GM12878 (cell line): Measurements from ENCODE around the gene PIAS1. TPM values are rescaled to one million over a fixed set of nuclear protein-coding genes. Genes with fewer than 3 reads are reported as not detected.
A peak's percentile ranks its signal among the peaks of the same experiment; 100 is the strongest.

Source experiments
- ATF2 ChIP-seq: IDR thresholded peaks from 2 replicates; pipeline ENCODE4 v1.6.1; 2012; ENCODE audit warnings: low read length, inconsistent platforms
- BACH1 ChIP-seq: fragments of 450-650 bp; IDR thresholded peaks from 2 replicates; pipeline ENCODE4 v1.6.1; 2017; ENCODE audit warnings: mild to moderate bottlenecking, borderline replicate concordance
- CBX5 ChIP-seq: sonication (generic); IDR thresholded peaks from 2 replicates; pipeline ENCODE4 v1.6.1; 2016; ENCODE audit warnings: low read depth, moderate library complexity, mild to moderate bottlenecking, inconsistent platforms
- CHD4 ChIP-seq: fragments of 200-600 bp; sonication (generic); IDR thresholded peaks from 2 replicates; pipeline ENCODE4 v1.6.1; 2016; ENCODE audit warnings: mild to moderate bottlenecking
- CREB1 ChIP-seq: IDR thresholded peaks from 2 replicates; pipeline ENCODE4 v1.6.1; 2012; ENCODE audit warnings: low read depth, mild to moderate bottlenecking, inconsistent platforms
- ESRRA ChIP-seq: IDR thresholded peaks from 2 replicates; pipeline ENCODE4 v1.6.1; 2012; ENCODE audit warnings: mild to moderate bottlenecking, low read length, improper control_type of control experiment
- FOXK2 ChIP-seq: fragments of 450-650 bp; IDR thresholded peaks from 2 replicates; pipeline ENCODE4 v1.6.1; 2017; ENCODE audit warnings: mild to moderate bottlenecking, moderate library complexity
- GABPA ChIP-seq: IDR thresholded peaks from 2 replicates; pipeline ENCODE4 v1.6.1; 2014; ENCODE audit warnings: antibody characterized with exemption, low read depth, mild to moderate bottlenecking, inconsistent platforms
- JUND ChIP-seq: IDR thresholded peaks from 2 replicates; pipeline ENCODE4 v1.6.1; 2012; ENCODE audit warnings: low read depth, mild to moderate bottlenecking, low read length, improper control_type of control experiment, moderate library complexity
- PAX8 ChIP-seq: fragments of 450-650 bp; IDR thresholded peaks from 2 replicates; pipeline ENCODE4 v1.6.1; 2017; ENCODE audit warnings: mild to moderate bottlenecking, moderate library complexity
- RBBP5 ChIP-seq: fragments of 200-600 bp; sonication (generic); conservative IDR thresholded peaks from 2 replicates; pipeline ENCODE4 v1.6.1; 2016
- SMAD5 ChIP-seq: IDR thresholded peaks from 2 replicates; pipeline ENCODE4 v1.6.1; 2016; ENCODE audit warnings: antibody characterized with exemption, low read depth
- SMARCA5 ChIP-seq: fragments of 450-650 bp; IDR thresholded peaks from 2 replicates; pipeline ENCODE4 v1.6.1; 2017; ENCODE audit warnings: mild to moderate bottlenecking
- SP1 ChIP-seq: IDR thresholded peaks from one replicate; pipeline ENCODE4 v1.6.1; 2011; ENCODE audit warnings: low read depth, low read length
- TAF1 ChIP-seq: IDR thresholded peaks from 2 replicates; pipeline ENCODE4 v1.6.1; 2011; ENCODE audit warnings: mild to moderate bottlenecking, low read depth, low read length, borderline replicate concordance
- ZBED1 ChIP-seq: IDR thresholded peaks from 2 replicates; pipeline ENCODE4 v1.6.1; 2016; ENCODE audit warnings: borderline replicate concordance
- ZBTB33 ChIP-seq: fragments of 450-650 bp; IDR thresholded peaks from 2 replicates; pipeline ENCODE4 v1.6.1; 2017; ENCODE audit warnings: mild to moderate bottlenecking
- ZNF24 ChIP-seq: fragments of 450-650 bp; IDR thresholded peaks from 2 replicates; pipeline ENCODE4 v1.6.1; 2017; ENCODE audit warnings: antibody characterized with exemption, mild to moderate bottlenecking
- ZZZ3 ChIP-seq: IDR thresholded peaks from 2 replicates; pipeline ENCODE4 v1.6.1; 2011; ENCODE audit warnings: low read depth; ENCODE audit not compliant: control insufficient read depth, insufficient read length
- polyA plus RNA-seq, 11 experiments: library from polyadenylated mRNA; depleted of rRNA in 4 of 11; unstranded in 6 of 11; stranded (reverse) in 5 of 11; fragments of >200 nt; fragmentation: Nextera tagmentation in 4 of 11; fragmentation: Illumina TruSeq in 1 of 11; extraction: Ambion mirVana in 4 of 11; extraction: Trizol in 1 of 11; gene quantifications; 1 replicate in 1 of 11; 2 replicates in 10 of 11; pipeline versions ENCODE4 v1.2.1 to v1.2.3, GENCODE V29; 2011 to 2016; ENCODE audit warnings: inconsistent platforms in 2 of 11, missing spikeins in 2 of 11, low read depth in 1 of 11
- total RNA-seq, 4 experiments: library from RNA; depleted of rRNA in 3 of 4; stranded (reverse); fragments of >200 nt in 3 of 4; fragmentation: Illumina TruSeq in 1 of 4; extraction: Trizol in 1 of 4; gene quantifications; 2 replicates each; pipeline versions ENCODE4 v1.2.1 to v1.2.3, GENCODE V29; 2013 to 2021
- TF ChIP-seq, protein P1 (sequence below): IDR thresholded peaks from 2 replicates; pipeline ENCODE4 v1.6.1; 2011; ENCODE audit warnings: mild to moderate bottlenecking, low read depth, low read length, moderate library complexity; ENCODE audit not compliant: insufficient replicate concordance
- TF ChIP-seq, protein P2 (sequence below): fragments of 450-650 bp; IDR thresholded peaks from 2 replicates; pipeline ENCODE4 v1.6.1; 2016; ENCODE audit warnings: mild to moderate bottlenecking, moderate library complexity, borderline replicate concordance
- TF ChIP-seq, protein P3 (sequence below): fragments of 450-650 bp; IDR thresholded peaks from 2 replicates; pipeline ENCODE4 v1.6.1; 2017; ENCODE audit warnings: low read depth, mild to moderate bottlenecking, moderate library complexity

PIAS1 gene
- total and polyA plus RNA-seq, 10 of the 15 experiments (the other 5 are each of a cell fraction or from before 2014, with no cell fraction given): 20.2 to 96.3 (median 37.0) TPM

- TF ChIP-seq BACH1: peak; percentile 87
- TF ChIP-seq, protein P1, sequence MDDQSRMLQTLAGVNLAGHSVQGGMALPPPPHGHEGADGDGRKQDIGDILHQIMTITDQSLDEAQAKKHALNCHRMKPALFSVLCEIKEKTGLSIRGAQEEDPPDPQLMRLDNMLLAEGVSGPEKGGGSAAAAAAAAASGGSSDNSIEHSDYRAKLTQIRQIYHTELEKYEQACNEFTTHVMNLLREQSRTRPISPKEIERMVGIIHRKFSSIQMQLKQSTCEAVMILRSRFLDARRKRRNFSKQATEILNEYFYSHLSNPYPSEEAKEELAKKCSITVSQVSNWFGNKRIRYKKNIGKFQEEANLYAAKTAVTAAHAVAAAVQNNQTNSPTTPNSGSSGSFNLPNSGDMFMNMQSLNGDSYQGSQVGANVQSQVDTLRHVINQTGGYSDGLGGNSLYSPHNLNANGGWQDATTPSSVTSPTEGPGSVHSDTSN: no peak
- no peak for TF ChIP-seq CHD4
- no peak for TF ChIP-seq ZBTB33
- TF ChIP-seq ZNF24: peak; percentile 56; the same call in 1 of the 2 replicates
- TF ChIP-seq GABPA: no peak
- TF ChIP-seq ESRRA: no peak
- peak; percentile 27; the same call in 1 of the 2 replicates for TF ChIP-seq TAF1
- no peak for TF ChIP-seq RBBP5
- TF ChIP-seq, protein P2, sequence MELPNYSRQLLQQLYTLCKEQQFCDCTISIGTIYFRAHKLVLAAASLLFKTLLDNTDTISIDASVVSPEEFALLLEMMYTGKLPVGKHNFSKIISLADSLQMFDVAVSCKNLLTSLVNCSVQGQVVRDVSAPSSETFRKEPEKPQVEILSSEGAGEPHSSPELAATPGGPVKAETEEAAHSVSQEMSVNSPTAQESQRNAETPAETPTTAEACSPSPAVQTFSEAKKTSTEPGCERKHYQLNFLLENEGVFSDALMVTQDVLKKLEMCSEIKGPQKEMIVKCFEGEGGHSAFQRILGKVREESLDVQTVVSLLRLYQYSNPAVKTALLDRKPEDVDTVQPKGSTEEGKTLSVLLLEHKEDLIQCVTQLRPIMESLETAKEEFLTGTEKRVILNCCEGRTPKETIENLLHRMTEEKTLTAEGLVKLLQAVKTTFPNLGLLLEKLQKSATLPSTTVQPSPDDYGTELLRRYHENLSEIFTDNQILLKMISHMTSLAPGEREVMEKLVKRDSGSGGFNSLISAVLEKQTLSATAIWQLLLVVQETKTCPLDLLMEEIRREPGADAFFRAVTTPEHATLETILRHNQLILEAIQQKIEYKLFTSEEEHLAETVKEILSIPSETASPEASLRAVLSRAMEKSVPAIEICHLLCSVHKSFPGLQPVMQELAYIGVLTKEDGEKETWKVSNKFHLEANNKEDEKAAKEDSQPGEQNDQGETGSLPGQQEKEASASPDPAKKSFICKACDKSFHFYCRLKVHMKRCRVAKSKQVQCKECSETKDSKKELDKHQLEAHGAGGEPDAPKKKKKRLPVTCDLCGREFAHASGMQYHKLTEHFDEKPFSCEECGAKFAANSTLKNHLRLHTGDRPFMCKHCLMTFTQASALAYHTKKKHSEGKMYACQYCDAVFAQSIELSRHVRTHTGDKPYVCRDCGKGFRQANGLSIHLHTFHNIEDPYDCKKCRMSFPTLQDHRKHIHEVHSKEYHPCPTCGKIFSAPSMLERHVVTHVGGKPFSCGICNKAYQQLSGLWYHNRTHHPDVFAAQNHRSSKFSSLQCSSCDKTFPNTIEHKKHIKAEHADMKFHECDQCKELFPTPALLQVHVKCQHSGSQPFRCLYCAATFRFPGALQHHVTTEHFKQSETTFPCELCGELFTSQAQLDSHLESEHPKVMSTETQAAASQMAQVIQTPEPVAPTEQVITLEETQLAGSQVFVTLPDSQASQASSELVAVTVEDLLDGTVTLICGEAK: no peak
- no peak for TF ChIP-seq JUND
- TF ChIP-seq, protein P3, sequence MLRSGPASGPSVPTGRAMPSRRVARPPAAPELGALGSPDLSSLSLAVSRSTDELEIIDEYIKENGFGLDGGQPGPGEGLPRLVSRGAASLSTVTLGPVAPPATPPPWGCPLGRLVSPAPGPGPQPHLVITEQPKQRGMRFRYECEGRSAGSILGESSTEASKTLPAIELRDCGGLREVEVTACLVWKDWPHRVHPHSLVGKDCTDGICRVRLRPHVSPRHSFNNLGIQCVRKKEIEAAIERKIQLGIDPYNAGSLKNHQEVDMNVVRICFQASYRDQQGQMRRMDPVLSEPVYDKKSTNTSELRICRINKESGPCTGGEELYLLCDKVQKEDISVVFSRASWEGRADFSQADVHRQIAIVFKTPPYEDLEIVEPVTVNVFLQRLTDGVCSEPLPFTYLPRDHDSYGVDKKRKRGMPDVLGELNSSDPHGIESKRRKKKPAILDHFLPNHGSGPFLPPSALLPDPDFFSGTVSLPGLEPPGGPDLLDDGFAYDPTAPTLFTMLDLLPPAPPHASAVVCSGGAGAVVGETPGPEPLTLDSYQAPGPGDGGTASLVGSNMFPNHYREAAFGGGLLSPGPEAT: peak; percentile 25; the same call in 1 of the 2 replicates
- peak; percentile 24 for TF ChIP-seq SP1
- no peak for TF ChIP-seq ZZZ3
- TF ChIP-seq ZBED1: no peak
- TF ChIP-seq CBX5: no peak
- no peak for TF ChIP-seq SMAD5
- TF ChIP-seq CREB1: no peak
- TF ChIP-seq ATF2: no peak
- TF ChIP-seq FOXK2: no peak
- 0 out of 2 replicates have a peak, but pooled peaks have one; percentile 58 for TF ChIP-seq SMARCA5
- TF ChIP-seq PAX8: no peak
Measured at GRCh38 chr15:68229386-68230156, 175.5 kb downstream of the PIAS1 start, which contains the start of gene CLN6 (continued).
